Measurements from ENCODE around the gene RMDN2. TPM values are rescaled to one million over a fixed set of nuclear protein-coding genes. Genes with fewer than 3 reads are reported as not detected.

RMDN2 gene
- total RNA-seq, 1 experiment from 2014 or later, result 3.0 TPM

DNA sequence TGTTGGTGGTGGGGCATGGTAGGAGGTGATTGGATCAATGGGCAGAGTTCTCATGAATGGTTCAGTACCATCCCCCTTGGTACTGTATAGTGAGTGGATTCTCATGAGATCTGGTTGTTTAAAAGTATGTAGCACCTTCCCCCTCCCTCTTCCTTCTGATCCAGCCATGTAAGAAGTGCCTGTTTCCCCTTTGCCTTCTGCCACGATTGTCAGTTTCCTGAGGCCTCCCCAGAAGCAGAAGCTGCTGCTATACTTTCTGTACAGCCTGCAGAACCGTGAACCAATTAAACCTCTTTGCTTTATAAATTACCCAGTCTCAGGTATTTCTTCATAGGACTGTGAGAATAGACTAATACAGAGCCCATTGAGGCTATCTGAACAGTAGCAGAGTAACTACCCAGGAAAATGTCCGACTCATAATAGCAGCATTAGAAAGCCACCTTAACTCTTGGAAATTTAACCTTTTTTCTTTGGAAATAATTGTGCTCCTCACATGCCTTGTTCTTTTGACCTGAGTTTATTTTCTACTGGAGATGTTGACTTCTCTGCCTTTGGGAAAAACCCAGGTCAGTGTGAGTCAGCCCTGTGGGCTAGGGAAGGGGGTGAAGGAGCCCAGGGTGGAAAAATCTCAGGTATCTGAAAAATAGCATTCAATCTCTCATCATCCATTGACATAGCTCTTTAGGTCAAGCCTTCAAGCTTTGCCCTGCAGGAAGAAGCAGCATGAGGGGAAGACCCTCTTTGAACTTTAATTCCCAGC lies 132.7 kb downstream of the RMDN2 start (continued):
- TF ChIP-seq, protein P1, sequence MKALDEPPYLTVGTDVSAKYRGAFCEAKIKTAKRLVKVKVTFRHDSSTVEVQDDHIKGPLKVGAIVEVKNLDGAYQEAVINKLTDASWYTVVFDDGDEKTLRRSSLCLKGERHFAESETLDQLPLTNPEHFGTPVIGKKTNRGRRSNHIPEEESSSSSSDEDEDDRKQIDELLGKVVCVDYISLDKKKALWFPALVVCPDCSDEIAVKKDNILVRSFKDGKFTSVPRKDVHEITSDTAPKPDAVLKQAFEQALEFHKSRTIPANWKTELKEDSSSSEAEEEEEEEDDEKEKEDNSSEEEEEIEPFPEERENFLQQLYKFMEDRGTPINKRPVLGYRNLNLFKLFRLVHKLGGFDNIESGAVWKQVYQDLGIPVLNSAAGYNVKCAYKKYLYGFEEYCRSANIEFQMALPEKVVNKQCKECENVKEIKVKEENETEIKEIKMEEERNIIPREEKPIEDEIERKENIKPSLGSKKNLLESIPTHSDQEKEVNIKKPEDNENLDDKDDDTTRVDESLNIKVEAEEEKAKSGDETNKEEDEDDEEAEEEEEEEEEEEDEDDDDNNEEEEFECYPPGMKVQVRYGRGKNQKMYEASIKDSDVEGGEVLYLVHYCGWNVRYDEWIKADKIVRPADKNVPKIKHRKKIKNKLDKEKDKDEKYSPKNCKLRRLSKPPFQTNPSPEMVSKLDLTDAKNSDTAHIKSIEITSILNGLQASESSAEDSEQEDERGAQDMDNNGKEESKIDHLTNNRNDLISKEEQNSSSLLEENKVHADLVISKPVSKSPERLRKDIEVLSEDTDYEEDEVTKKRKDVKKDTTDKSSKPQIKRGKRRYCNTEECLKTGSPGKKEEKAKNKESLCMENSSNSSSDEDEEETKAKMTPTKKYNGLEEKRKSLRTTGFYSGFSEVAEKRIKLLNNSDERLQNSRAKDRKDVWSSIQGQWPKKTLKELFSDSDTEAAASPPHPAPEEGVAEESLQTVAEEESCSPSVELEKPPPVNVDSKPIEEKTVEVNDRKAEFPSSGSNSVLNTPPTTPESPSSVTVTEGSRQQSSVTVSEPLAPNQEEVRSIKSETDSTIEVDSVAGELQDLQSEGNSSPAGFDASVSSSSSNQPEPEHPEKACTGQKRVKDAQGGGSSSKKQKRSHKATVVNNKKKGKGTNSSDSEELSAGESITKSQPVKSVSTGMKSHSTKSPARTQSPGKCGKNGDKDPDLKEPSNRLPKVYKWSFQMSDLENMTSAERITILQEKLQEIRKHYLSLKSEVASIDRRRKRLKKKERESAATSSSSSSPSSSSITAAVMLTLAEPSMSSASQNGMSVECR (CRISPR knock-in tag; IDR thresholded peaks at IDR 0.05; ENCODE audit: borderline replicate concordance), result no peak
- TF ChIP-seq, protein P2, sequence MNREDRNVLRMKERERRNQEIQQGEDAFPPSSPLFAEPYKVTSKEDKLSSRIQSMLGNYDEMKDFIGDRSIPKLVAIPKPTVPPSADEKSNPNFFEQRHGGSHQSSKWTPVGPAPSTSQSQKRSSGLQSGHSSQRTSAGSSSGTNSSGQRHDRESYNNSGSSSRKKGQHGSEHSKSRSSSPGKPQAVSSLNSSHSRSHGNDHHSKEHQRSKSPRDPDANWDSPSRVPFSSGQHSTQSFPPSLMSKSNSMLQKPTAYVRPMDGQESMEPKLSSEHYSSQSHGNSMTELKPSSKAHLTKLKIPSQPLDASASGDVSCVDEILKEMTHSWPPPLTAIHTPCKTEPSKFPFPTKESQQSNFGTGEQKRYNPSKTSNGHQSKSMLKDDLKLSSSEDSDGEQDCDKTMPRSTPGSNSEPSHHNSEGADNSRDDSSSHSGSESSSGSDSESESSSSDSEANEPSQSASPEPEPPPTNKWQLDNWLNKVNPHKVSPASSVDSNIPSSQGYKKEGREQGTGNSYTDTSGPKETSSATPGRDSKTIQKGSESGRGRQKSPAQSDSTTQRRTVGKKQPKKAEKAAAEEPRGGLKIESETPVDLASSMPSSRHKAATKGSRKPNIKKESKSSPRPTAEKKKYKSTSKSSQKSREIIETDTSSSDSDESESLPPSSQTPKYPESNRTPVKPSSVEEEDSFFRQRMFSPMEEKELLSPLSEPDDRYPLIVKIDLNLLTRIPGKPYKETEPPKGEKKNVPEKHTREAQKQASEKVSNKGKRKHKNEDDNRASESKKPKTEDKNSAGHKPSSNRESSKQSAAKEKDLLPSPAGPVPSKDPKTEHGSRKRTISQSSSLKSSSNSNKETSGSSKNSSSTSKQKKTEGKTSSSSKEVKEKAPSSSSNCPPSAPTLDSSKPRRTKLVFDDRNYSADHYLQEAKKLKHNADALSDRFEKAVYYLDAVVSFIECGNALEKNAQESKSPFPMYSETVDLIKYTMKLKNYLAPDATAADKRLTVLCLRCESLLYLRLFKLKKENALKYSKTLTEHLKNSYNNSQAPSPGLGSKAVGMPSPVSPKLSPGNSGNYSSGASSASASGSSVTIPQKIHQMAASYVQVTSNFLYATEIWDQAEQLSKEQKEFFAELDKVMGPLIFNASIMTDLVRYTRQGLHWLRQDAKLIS (CRISPR knock-in tag; IDR thresholded peaks at IDR 0.05; ENCODE audit: borderline replicate concordance), result no peak
- no peak for TF ChIP-seq ESRRA (CRISPR knock-in tag; IDR thresholded peaks at IDR 0.05; ENCODE audit: borderline replicate concordance)
- no peak for TF ChIP-seq FOXJ3 (CRISPR knock-in tag; IDR thresholded peaks at IDR 0.05; ENCODE audit: borderline replicate concordance)
- no peak for TF ChIP-seq FOXK1 (CRISPR knock-in tag; IDR thresholded peaks at IDR 0.05)

DNA sequence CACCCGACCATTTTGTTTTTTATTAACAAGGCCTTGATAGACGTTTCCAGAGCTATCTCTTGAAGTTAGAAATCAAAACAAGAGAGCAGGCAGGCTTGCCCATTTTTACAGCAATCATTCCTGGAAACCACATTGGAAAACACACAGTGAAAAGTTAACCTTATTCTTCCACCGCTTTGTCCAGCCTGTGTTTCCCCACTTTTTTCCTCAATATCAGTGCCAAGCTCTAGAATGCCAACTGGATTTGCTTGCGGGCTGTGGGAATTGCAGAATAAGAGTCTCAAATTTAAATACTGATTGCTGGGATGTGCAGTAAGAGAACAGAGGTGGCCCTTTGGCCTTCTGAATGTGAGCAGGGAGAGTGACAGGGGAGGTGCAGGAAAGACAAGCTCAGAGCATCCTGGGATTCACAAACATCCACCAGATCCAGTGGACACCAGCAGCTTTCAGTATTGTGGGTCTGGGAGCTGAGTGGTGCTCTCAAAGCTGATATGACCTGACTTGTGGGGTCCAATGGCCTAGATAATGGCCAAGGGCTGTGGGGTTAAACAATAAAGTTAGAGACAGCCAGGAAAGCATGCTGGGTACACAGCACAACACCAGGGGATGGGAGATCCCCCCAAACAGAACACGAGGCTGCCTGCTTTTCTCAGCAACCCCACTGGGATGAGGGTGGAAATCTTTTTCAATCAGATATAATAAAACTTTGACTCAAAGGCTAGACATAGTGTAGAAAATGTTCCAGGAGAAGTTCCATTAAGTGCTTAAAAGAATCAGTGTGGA lies 135.3 kb downstream of the RMDN2 start:
- Mint-ChIP-seq H3K27me3 (ENCODE audit: low read depth) (no peaks in the 10 kb centered on the region), H3K36me3 (no peaks in the 10 kb centered on the region), H3K4me1 (0 out of 2 replicates have a peak, but pooled peaks cover under 1% of the 10 kb centered on the region), H3K4me3 (no peak overlapping the region), H3K9me3 (0 out of 2 replicates have a peak, but pooled peaks cover 4% of the 10 kb centered on the region), H3K27ac (no peak overlapping the region)
- DNase-seq (ENCODE audit: low spot score) (no peak), ATAC-seq (no peak)
- ChIA-PET POLR2A (no interaction called here), CTCF (no interaction called here)
- TF ChIP-seq SMAD4 (CRISPR knock-in tag; IDR thresholded peaks at IDR 0.05), result no peak
- TF ChIP-seq SP1 (CRISPR knock-in tag; conservative IDR thresholded peaks at IDR 0.05), result no peak
- TF ChIP-seq, protein P3, sequence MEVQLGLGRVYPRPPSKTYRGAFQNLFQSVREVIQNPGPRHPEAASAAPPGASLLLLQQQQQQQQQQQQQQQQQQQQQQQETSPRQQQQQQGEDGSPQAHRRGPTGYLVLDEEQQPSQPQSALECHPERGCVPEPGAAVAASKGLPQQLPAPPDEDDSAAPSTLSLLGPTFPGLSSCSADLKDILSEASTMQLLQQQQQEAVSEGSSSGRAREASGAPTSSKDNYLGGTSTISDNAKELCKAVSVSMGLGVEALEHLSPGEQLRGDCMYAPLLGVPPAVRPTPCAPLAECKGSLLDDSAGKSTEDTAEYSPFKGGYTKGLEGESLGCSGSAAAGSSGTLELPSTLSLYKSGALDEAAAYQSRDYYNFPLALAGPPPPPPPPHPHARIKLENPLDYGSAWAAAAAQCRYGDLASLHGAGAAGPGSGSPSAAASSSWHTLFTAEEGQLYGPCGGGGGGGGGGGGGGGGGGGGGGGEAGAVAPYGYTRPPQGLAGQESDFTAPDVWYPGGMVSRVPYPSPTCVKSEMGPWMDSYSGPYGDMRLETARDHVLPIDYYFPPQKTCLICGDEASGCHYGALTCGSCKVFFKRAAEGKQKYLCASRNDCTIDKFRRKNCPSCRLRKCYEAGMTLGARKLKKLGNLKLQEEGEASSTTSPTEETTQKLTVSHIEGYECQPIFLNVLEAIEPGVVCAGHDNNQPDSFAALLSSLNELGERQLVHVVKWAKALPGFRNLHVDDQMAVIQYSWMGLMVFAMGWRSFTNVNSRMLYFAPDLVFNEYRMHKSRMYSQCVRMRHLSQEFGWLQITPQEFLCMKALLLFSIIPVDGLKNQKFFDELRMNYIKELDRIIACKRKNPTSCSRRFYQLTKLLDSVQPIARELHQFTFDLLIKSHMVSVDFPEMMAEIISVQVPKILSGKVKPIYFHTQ (CRISPR knock-in tag; IDR thresholded peaks at IDR 0.05), result no peak
- TF ChIP-seq, protein P4, sequence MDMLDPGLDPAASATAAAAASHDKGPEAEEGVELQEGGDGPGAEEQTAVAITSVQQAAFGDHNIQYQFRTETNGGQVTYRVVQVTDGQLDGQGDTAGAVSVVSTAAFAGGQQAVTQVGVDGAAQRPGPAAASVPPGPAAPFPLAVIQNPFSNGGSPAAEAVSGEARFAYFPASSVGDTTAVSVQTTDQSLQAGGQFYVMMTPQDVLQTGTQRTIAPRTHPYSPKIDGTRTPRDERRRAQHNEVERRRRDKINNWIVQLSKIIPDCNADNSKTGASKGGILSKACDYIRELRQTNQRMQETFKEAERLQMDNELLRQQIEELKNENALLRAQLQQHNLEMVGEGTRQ (CRISPR knock-in tag; IDR thresholded peaks at IDR 0.05), result no peak
- TF ChIP-seq ZNF317 (CRISPR knock-in tag; IDR thresholded peaks at IDR 0.05; ENCODE audit: borderline replicate concordance, low read depth), result no peak
- TF ChIP-seq MYBL2 (CRISPR knock-in tag; IDR thresholded peaks at IDR 0.05), result no peak
- TF ChIP-seq CBFB (CRISPR knock-in tag; IDR thresholded peaks at IDR 0.05; ENCODE audit: low read depth), result no peak
- no peak for TF ChIP-seq TEAD1 (CRISPR knock-in tag; IDR thresholded peaks at IDR 0.05)
- no peak for TF ChIP-seq ZNF219 (CRISPR knock-in tag; IDR thresholded peaks at IDR 0.05; ENCODE audit: borderline replicate concordance)
- no peak for TF ChIP-seq GABPB1 (CRISPR knock-in tag; IDR thresholded peaks at IDR 0.05)
- TF ChIP-seq, protein P5, sequence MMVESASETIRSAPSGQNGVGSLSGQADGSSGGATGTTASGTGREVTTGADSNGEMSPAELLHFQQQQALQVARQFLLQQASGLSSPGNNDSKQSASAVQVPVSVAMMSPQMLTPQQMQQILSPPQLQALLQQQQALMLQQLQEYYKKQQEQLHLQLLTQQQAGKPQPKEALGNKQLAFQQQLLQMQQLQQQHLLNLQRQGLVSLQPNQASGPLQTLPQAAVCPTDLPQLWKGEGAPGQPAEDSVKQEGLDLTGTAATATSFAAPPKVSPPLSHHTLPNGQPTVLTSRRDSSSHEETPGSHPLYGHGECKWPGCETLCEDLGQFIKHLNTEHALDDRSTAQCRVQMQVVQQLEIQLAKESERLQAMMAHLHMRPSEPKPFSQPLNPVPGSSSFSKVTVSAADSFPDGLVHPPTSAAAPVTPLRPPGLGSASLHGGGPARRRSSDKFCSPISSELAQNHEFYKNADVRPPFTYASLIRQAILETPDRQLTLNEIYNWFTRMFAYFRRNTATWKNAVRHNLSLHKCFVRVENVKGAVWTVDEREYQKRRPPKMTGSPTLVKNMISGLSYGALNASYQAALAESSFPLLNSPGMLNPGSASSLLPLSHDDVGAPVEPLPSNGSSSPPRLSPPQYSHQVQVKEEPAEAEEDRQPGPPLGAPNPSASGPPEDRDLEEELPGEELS (CRISPR knock-in tag; IDR thresholded peaks at IDR 0.05), result no peak
